WERI-Rb-1 (cell line): ENCODE results near the gene SRCIN1.
A peak's percentile ranks its signal among the peaks of the same experiment; 100 is the strongest.

Experiments
- DNase-seq: peaks from one replicate; pipeline ENCODE4 v3.0.0-alpha.2; 2020
- H3K27ac ChIP-seq: fragments of 250-450 bp; sonication (Bioruptor Pico); 2 replicates; pipeline ENCODE4 v1.5.1; 2020; ENCODE audit warnings: mild to moderate bottlenecking, moderate library complexity
- H3K27me3 ChIP-seq: fragments of 250-450 bp; sonication (Bioruptor Pico); 2 replicates; pipeline ENCODE4 v1.5.1; 2021; ENCODE audit warnings: mild to moderate bottlenecking, low read depth, moderate library complexity; ENCODE audit not compliant: insufficient read depth, severe bottlenecking
- H3K36me3 ChIP-seq: fragments of 250-450 bp; sonication (Bioruptor Pico); 2 replicates; pipeline ENCODE4 v1.5.1; 2020; ENCODE audit warnings: mild to moderate bottlenecking, moderate library complexity
- H3K4me3 ChIP-seq: 2 replicates; pipeline ENCODE4 v1.5.1; 2011; ENCODE audit warnings: low read depth, mild to moderate bottlenecking, control low read depth, low read length
- H3K9me3 ChIP-seq: fragments of 250-450 bp; sonication (Bioruptor Pico); 2 replicates; pipeline ENCODE4 v1.5.1; 2021; ENCODE audit warnings: mild to moderate bottlenecking, moderate library complexity; ENCODE audit not compliant: severe bottlenecking
- CTCF ChIP-seq: IDR thresholded peaks from 2 replicates; pipeline ENCODE4 v1.5.1; 2011; ENCODE audit warnings: low read depth, mild to moderate bottlenecking, control low read depth, inconsistent platforms, low read length

Gene SRCIN1

GRCh38 chr17:38563362-38564253 lies 42.1 kb downstream of the SRCIN1 start:
- 0 out of 2 replicates have a peak, but pooled peaks have one; percentile 4 for TF ChIP-seq CTCF
- Histone ChIP-seq H3K4me3 (peak overlapping the region; percentile 32), H3K27me3 (no peaks in the 10 kb centered on the region), H3K9me3 (no peaks in the 10 kb centered on the region), H3K27ac (peak overlapping the region; percentile 19), H3K36me3 (no peaks in the 10 kb centered on the region)
- DNase-seq, result peak; percentile 84

- Histone ChIP-seq H3K36me3 (no peaks in the 10 kb centered on the region), H3K4me3 (no peak overlapping the region), H3K9me3 (no peaks in the 10 kb centered on the region), H3K27me3 (no peaks in the 10 kb centered on the region), H3K27ac (no peak overlapping the region)
- TF ChIP-seq CTCF, result no peak
- DNase-seq, result no peak
Measured at GRCh38 chr17:38562903-38563302, 42.8 kb downstream of the SRCIN1 start.

GRCh38 chr17:38562215-38562569 lies 43.6 kb downstream of the SRCIN1 start:
- no peak for DNase-seq
- no peaks in the 10 kb centered on the region for H3K27me3 ChIP-seq
- no peaks in the 10 kb centered on the region for H3K36me3 ChIP-seq
- H3K9me3 ChIP-seq, result no peaks in the 10 kb centered on the region
- no peak for TF ChIP-seq CTCF
- H3K4me3 ChIP-seq, result no peak overlapping the region
- H3K27ac ChIP-seq, result no peak overlapping the region

GRCh38 chr17:38561416-38562214 lies 44.1 kb downstream of the SRCIN1 start:
- H3K4me3 ChIP-seq, result no peak overlapping the region
- no peaks in the 10 kb centered on the region for H3K27me3 ChIP-seq
- no peak for DNase-seq

More at GRCh38 chr17:38561416-38562214, 44.1 kb downstream of the SRCIN1 start:
- Histone ChIP-seq H3K36me3 (no peaks in the 10 kb centered on the region), H3K27ac (no peak overlapping the region), H3K9me3 (no peaks in the 10 kb centered on the region)
- no peak for TF ChIP-seq CTCF
